NCI-H1694 treated with DMSO at 0.1 percent for 48 hours (cell line): ENCODE measurements around the gene HSD11B1.

Experiments used
- DNase-seq: peaks from one replicate; lab custom pipeline; 2025; lab: John Stamatoyannopoulos, UW

Gene HSD11B1

DNA sequence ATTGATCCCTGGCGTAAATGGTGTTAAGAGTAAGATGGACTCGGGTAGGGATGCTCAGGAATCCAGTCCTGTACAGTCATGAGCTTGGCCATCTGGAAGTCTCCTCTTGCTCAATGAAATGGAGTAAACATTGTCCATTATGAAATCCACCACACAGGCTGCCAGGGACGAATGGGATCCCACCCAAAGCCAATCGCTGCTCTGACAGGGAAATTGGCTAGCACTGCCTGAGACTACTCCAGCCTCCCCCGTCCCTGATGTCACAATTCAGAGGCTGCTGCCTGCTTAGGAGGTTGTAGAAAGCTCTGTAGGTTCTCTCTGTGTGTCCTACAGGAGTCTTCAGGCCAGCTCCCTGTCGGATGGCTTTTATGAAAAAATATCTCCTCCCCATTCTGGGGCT, at the start of gene HSD11B1:
TSS of gene HSD11B1 (plus strand) at position 263 of the 400 bp plus-strand sequence. CDS start at position 360, 97 bp downstream.
- DNase-seq = no peak

DNA sequence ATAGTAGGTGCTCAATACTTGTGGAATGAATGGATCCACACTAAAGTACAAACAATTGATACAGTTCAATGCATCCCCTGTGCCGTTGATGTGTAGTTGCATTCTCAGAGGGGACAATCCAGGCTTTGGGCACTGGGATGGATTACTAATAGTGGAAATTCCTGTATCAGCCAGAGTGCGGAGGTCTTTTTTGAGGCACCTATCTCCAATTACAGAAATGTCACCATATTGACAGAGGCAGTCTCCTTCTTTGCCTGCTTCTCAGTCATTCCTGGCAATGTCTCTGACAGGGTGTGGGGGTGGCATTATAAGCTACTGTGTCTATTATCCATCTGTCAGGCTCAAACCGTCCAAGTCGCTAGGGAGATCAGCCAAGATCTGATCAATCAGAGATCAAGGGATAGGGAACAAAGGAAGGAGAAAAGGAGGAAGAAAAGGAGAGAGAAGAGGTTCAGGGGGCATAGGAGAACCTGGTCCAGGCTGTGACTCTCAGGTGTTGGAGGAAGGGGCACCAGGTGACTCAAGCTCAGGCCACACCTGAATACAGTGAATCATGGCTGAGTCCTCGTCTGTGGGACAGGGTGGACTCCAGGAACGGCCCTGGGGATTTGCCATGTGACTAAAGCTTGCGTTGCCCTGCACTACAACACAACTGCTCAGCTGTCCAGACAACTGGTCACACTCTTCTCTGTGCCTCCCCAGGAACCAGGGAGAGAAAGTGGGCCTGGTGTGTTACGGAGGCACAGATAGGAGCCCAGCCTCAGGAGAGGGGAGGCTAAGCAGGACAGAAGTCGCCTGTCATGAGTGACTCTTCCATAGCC, 49.0 kb upstream of the HSD11B1 start:
- no peak for DNase-seq

GRCh38 chr1:209657140-209657879, 47.3 kb upstream of the HSD11B1 start:
- DNase-seq = no peak

DNA sequence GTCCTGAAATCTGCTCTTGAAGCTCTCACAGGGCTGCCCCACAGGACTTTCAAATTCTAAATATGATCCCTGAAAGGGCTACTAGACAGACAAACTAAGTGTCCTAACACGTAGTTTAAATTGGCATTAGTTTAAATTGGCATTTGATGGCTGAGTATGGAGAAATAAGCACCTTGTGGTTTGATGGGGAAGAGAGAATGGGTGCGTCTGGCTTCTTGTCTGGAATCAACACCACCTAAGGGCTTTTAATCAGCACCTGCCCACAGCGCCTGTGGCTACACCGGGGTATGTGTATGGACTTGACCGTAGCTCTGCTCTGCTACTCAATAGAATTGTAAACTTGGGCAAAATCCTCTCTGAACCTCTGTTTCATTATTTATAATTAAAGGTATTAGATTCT, 46.7 kb upstream of the HSD11B1 start:
- DNase-seq = no peak

- no peak for DNase-seq
These were observed 44.7 kb upstream of the HSD11B1 start for GRCh38 chr1:209659909-209660308.

- DNase-seq = no peak
These were observed 43.6 kb upstream of the HSD11B1 start for GRCh38 chr1:209661071-209661470.

DNA sequence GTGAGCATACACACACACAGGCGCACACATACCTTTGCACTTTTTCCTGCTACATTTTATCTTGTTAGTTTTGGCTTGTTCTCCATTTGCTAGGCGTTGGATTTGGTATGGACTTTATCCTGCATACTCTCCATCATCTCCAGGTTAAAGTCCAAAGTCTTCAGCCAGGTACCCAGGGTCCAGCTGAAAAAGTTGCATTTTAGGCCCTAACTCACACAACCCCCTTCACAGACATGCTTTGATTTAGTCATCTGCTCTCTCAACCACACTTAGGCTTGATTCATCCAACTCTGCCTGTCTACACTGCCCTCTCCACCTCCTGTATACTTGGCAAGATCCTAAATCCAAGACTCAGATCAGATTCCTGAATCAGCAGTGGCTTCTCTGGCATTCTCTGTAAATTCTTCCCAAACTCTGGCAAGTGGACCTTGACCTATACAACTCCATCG, 41.7 kb upstream of the HSD11B1 start:
- no peak for DNase-seq

- DNase-seq = no peak
These were observed 37.5 kb upstream of the HSD11B1 start for GRCh38 chr1:209667103-209667502.

- DNase-seq = no peak
These were observed 36.9 kb upstream of the HSD11B1 start for GRCh38 chr1:209667708-209668107.

DNA sequence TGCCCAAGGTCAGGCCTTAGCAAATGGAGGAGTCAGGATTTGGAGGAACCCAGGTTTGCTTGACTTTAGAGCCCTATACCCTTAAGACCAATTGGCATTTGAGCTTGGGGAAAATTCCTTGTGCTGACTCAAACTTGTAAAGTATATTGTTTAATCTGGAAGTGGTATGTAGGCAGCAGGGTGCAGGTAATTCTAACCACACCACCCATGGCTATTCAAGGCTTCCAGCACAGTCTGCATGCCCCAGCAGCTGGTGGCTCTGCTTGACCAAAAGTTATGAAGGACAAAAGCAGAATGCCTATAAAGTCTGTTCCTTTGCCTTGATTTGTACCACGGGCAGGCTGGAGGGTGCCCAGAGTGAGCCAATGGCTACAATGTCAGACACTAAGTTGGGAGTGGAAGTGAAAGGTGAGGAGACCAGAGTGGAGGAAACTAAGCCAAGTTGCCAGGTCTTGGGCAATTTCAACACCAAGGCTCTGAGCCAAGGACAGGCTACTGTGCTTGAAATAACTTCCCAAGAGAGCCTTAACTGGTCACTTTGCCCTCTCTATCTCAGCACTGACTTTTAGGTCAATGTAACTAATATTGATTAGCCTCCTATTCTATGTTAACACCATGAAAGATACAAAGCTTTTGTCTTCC, 34.1 kb upstream of the HSD11B1 start:
- no peak for DNase-seq

DNA sequence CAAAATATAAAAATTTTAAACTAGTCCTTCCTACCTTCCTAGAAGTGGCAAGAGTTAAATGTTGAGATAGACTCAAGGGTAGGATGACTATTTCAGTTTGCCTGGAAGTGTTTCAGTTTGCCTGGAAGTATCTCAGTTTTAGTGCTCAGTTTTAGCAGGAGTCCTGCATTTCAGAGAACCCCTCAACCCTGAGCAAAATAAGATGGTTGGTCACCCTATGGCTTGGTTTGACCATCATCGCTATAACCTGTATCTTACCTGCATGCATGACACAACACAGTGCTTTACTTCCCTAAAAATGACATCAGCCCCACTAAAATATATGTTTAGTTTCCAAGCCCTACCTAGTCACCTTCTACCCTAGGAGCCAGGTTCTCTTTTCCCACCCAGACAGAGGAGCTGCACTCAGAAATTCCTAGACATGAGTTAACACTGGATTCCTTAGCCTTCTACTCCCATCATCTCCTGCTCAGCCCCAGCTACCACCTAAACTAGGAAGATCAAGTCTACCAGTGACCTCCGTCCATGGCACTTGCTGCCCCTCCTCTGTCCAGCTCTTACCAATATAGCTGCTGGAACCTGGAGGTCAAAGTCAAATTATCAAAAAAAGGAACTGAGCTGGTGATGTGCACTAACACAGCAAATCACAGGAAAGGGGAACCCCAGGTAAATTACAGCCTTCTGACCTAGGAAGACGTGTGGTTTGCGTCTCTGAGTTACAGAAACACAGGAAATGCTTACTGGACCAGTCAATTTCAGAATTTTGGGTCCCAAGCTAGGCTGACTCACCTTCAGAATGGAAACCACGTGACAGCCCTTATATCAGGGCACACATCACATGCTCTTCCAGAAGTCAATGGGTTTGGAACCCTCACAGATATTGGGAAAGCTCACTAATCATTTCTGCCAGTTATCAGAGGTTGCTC, 31.7 kb upstream of the HSD11B1 start:
- no peak for DNase-seq

DNA sequence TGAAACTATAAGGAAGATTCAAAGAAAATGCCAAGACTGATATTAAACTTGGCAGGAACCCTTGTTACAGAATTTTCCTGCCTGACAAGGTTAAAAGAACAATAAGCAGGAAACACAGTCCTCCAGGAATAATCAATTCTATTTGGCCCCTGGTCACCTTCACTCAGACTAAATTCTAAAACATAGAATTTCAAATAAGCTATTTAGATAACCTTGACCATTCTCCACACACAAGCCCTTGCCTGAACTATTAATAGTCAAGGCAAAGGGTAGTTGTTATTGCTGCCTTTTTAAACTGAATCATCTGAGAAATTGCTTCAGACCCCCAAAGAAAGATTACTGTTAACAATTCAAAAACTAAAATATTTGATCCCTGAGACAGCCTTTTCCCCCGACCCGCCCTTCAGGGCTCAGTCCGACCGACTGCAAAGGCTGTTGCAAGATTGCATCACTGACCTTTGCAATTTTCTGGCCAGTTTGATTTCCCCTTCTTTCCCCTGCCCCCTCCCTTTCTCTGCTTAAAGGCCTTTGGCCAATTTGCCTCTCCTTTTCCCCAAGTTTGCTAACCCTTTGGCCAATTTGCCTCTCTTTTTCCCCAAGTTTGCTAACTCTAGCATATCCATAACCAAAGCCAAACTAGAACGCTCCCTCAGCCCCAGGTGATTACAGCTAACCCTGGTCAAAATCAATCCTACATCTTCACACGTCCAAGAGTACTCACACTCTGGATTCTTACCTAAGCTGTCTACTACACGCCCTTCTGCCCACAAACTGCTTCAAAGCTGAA, 30.8 kb upstream of the HSD11B1 start:
- DNase-seq = no peak

DNA sequence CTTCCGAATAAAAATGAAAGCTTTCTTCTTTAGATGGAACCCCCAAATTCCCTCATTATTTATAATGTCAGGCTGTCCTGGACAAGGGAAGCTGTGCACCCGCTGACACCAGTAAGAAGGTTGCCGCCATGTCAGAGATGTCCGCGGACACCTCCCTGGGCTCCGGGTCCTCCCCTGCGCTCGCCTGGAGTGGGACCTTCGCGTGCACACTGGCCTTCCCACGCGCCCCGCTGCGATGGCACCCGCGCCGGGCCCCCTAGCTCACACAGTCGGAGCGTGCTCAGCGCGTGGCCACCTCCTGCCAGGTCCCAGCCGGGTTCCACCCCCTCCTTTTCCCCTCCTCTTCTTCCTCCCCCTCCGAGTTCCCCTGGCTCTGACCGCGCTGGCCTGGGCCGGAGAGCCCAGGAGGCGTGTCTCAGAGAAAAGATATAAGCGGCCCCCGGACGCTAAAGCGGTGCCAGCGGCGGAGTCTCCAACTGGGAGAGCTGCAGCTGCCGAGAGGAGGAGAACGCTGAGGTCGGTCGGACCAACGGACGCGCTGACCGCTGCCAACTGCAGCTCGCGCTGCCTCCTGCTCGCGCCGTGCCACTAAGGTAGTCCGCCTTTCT, 29.6 kb upstream of the HSD11B1 start, which contains the start of gene G0S2:
TSS of gene G0S2 (plus strand) at position 456 of the 608 bp plus-strand sequence. CDS start 273 bp downstream, outside the sequence.
- no peak for DNase-seq

DNA sequence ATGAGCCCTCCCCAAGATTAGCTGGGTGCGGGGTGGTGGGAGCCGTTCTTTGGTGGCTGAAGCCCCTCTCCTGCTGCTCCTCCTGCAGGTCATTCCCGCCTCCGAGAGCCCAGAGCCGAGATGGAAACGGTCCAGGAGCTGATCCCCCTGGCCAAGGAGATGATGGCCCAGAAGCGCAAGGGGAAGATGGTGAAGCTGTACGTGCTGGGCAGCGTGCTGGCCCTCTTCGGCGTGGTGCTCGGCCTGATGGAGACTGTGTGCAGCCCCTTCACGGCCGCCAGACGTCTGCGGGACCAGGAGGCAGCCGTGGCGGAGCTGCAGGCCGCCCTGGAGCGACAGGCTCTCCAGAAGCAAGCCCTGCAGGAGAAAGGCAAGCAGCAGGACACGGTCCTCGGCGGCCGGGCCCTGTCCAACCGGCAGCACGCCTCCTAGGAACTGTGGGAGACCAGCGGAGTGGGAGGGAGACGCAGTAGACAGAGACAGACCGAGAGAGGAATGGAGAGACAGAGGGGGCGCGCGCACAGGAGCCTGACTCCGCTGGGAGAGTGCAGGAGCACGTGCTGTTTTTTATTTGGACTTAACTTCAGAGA, 29.0 kb upstream of the HSD11B1 start:
- no peak for DNase-seq

GRCh38 chr1:209678981-209679539, 25.6 kb upstream of the HSD11B1 start:
- DNase-seq = no peak

GRCh38 chr1:209685821-209686220, 18.8 kb upstream of the HSD11B1 start:
- DNase-seq = no peak

DNA sequence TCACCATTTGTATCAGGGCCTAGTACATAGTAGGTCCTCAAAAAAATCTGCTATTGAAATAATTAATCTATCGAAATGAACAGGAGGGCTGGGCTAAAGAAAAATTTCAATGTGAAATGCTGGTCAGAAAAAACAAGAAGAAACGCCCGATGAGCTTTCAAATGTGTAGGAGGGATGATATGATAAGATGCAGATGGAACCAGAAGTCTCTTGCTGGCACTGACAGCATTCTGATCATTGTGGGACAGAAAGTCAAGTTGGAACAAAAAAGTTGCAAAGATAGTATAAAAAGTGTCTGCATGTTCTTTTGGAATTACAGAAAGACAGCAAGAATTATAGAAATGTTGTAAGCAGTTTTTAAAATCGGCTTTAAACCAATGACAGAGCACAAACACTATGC, 18.3 kb upstream of the HSD11B1 start:
- no peak for DNase-seq

DNA sequence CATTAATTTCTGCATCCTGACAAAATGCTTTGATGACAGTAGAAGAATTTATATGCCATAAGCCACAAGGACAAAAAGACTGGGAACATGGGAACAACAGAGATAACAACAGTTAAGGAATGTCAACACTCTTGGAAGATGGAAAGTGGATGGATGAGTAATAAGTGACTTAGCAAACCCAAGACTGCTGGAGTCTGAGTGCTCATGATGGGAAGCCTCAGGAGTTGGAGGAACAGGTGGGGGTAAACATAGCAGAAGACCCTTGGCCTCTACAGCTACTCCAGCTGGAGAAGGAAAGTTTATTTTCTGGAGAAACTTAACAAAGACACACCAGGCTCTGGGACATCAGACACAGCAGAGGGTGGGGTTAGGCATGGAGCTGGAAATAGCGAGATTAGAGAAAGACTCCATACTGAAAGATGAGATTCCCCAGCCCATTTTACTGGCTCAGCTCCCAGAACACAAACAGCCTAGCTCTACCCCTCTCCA, 15.9 kb upstream of the HSD11B1 start:
- DNase-seq = no peak

GRCh38 chr1:209689477-209689876, 15.2 kb upstream of the HSD11B1 start:
- no peak for DNase-seq
